ENCODE data around the gene CSNK1A1. TPM values are rescaled to one million over a fixed set of nuclear protein-coding genes. Genes with fewer than 3 reads are reported as not detected.

CSNK1A1 gene
- polyA plus RNA-seq, 1 of the 3 experiments (the other 2 are of a cell fraction), result 70.7 TPM

DNA sequence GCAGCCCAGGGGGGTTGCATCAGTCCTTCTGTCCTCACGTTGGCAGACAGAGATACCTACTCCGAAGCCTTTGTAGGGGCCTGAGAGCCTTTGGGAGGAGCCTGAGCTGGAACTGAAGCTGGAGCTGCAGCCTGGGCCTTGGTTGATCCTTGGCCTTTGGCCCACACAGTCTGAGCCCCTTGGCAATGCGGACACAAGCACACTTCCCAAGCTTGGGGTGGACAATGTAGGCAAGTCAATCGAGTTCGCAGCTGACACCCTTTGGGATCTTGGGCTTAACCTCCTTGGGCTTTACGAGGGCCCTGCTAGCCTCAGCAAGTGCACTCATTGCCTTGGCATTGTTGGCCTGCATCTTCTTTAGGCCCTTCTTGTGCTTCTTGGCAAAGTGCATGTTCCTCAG lies 5.9 kb downstream of the CSNK1A1 start:
- Histone ChIP-seq H3K36me3 (replicated peaks in 1 of 2; ENCODE audit: control insufficient read depth in 1 of 2, insufficient read depth in 2 of 2, low read length in 1 of 2) (peaks cover 37 to 68% of the 10 kb centered on the region in 2 experiments), H3K9me2 (no peaks in the 10 kb centered on the region), H3K4me3 (ENCODE audit: low read depth in 2 of 2, low read length in 1 of 2) (no peak overlapping the region), H2AFZ (ENCODE audit: low read depth) (no peak overlapping the region), H3K4me1 (ENCODE audit: control insufficient read depth in 1 of 2, insufficient read depth in 2 of 2, low read depth in 1 of 2, low read length in 1 of 2) (peaks cover 7 to 15% of the 10 kb centered on the region in 2 experiments; a peak in 3 of 4 replicates), H3F3A (replicated peaks; ENCODE audit: insufficient read depth) (peaks cover 8% of the 10 kb centered on the region), H3K9me3 (no peaks in the 10 kb centered on the region), H3K4me2 (no peak overlapping the region), H3K27ac (ENCODE audit: low read depth in 2 of 2, low read length in 1 of 2) (no peak overlapping the region), H3K79me2 (ENCODE audit: insufficient read depth) (peaks cover 98% of the 10 kb centered on the region), H3K27me3 (ENCODE audit: insufficient read depth) (no peaks in the 10 kb centered on the region), H3K9ac (no peak overlapping the region), H4K20me1 (ENCODE audit: insufficient read depth) (peaks cover 66% of the 10 kb centered on the region)
- ChIA-PET CTCF (interaction anchor here (2.8 kb wide), 1 partner anchor 178 kb away, joined by 9 read pairs; no protein-coding TSS in a partner anchor), POLR2A (no interaction called here)
- DNase-seq, result no peak
- TF ChIP-seq SIN3A (IDR thresholded peaks at IDR 0.05; ENCODE audit: borderline replicate concordance, low read depth, low read length) (no peak), RAD21 (IDR thresholded peaks at IDR 0.05; ENCODE audit: low read length) (no peak), RXRA (IDR thresholded peaks at IDR 0.05; ENCODE audit: borderline replicate concordance, low read depth) (no peak), CHD2 (IDR thresholded peaks at IDR 0.05; ENCODE audit: low read length, partially characterized antibody) (no peak), MEF2A (IDR thresholded peaks at IDR 0.05; ENCODE audit: borderline replicate concordance, low read depth) (no peak), ELF1 (IDR thresholded peaks at IDR 0.05) (no peak)
- TF ChIP-seq, protein P1, sequence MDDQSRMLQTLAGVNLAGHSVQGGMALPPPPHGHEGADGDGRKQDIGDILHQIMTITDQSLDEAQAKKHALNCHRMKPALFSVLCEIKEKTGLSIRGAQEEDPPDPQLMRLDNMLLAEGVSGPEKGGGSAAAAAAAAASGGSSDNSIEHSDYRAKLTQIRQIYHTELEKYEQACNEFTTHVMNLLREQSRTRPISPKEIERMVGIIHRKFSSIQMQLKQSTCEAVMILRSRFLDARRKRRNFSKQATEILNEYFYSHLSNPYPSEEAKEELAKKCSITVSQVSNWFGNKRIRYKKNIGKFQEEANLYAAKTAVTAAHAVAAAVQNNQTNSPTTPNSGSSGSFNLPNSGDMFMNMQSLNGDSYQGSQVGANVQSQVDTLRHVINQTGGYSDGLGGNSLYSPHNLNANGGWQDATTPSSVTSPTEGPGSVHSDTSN (IDR thresholded peaks at IDR 0.05), result no peak
- TF ChIP-seq, protein P2, sequence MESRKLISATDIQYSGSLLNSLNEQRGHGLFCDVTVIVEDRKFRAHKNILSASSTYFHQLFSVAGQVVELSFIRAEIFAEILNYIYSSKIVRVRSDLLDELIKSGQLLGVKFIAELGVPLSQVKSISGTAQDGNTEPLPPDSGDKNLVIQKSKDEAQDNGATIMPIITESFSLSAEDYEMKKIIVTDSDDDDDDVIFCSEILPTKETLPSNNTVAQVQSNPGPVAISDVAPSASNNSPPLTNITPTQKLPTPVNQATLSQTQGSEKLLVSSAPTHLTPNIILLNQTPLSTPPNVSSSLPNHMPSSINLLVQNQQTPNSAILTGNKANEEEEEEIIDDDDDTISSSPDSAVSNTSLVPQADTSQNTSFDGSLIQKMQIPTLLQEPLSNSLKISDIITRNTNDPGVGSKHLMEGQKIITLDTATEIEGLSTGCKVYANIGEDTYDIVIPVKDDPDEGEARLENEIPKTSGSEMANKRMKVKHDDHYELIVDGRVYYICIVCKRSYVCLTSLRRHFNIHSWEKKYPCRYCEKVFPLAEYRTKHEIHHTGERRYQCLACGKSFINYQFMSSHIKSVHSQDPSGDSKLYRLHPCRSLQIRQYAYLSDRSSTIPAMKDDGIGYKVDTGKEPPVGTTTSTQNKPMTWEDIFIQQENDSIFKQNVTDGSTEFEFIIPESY (IDR thresholded peaks at IDR 0.05; ENCODE audit: borderline replicate concordance, low read depth), result no peak
- TF ChIP-seq, protein P3, sequence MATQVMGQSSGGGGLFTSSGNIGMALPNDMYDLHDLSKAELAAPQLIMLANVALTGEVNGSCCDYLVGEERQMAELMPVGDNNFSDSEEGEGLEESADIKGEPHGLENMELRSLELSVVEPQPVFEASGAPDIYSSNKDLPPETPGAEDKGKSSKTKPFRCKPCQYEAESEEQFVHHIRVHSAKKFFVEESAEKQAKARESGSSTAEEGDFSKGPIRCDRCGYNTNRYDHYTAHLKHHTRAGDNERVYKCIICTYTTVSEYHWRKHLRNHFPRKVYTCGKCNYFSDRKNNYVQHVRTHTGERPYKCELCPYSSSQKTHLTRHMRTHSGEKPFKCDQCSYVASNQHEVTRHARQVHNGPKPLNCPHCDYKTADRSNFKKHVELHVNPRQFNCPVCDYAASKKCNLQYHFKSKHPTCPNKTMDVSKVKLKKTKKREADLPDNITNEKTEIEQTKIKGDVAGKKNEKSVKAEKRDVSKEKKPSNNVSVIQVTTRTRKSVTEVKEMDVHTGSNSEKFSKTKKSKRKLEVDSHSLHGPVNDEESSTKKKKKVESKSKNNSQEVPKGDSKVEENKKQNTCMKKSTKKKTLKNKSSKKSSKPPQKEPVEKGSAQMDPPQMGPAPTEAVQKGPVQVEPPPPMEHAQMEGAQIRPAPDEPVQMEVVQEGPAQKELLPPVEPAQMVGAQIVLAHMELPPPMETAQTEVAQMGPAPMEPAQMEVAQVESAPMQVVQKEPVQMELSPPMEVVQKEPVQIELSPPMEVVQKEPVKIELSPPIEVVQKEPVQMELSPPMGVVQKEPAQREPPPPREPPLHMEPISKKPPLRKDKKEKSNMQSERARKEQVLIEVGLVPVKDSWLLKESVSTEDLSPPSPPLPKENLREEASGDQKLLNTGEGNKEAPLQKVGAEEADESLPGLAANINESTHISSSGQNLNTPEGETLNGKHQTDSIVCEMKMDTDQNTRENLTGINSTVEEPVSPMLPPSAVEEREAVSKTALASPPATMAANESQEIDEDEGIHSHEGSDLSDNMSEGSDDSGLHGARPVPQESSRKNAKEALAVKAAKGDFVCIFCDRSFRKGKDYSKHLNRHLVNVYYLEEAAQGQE (IDR thresholded peaks at IDR 0.05; ENCODE audit: low read depth, low read length), result no peak
- 93% methylated on average over 2 of the region's 6 CpGs for WGBS (ENCODE audit: low lambda C conversion rate)

DNA sequence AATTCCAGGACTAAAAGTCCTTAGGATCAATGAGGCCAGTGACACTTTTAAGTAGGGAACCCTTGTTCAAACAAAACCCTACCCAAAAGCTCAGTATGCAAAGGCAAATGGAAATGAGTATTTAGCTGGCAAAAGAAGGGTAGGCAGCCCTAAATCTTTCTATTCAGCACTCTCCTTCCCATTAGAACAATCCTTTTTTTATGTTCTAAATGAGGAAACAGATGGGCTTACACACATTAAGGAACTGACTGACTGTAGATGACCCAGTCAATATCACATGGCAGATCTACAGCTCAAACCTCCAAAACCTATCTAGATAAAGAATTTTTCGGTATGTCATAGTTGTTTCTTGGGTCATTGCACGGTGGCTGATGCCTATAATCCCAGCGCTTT lies 7.2 kb downstream of the CSNK1A1 start:
- Histone ChIP-seq H2AFZ (ENCODE audit: low read depth) (no peak overlapping the region), H3K27ac (ENCODE audit: low read depth in 2 of 2, low read length in 1 of 2) (peak overlapping the region in 1 of 2 experiments; percentile 7; a peak in 1 of 4 replicates), H3K36me3 (replicated peaks in 1 of 2; ENCODE audit: control insufficient read depth in 1 of 2, insufficient read depth in 2 of 2, low read length in 1 of 2) (peaks cover 41 to 63% of the 10 kb centered on the region in 2 experiments), H3K4me2 (peak overlapping the region; percentile 3; the same call in 1 of the 2 replicates), H3K9me2 (no peaks in the 10 kb centered on the region), H3K9me3 (no peaks in the 10 kb centered on the region), H3K27me3 (ENCODE audit: insufficient read depth) (no peaks in the 10 kb centered on the region), H4K20me1 (ENCODE audit: insufficient read depth) (peaks cover 79% of the 10 kb centered on the region), H3F3A (replicated peaks; ENCODE audit: insufficient read depth) (peaks cover 5% of the 10 kb centered on the region), H3K79me2 (ENCODE audit: insufficient read depth) (peaks cover 98% of the 10 kb centered on the region), H3K4me3 (ENCODE audit: low read depth in 2 of 2, low read length in 1 of 2) (no peak overlapping the region), H3K4me1 (ENCODE audit: control insufficient read depth in 1 of 2, insufficient read depth in 2 of 2, low read depth in 1 of 2, low read length in 1 of 2) (peaks cover 7 to 15% of the 10 kb centered on the region in 2 experiments; a peak in 3 of 4 replicates), H3K9ac (no peak overlapping the region)
- 96% methylated on average over 3 of the region's 3 CpGs for WGBS (ENCODE audit: low lambda C conversion rate)
- ChIA-PET POLR2A (interaction anchor here (0.6 to 1.1 kb wide), 2 partner anchors 16 to 44 kb away, joined by 3 to 4 read pairs; no protein-coding TSS in a partner anchor), CTCF (interaction anchor here (0.8 to 2.8 kb wide), 9 partner anchors 10 to 226 kb away, joined by 3 to 9 read pairs (median 4); no protein-coding TSS in a partner anchor)
- no peak for DNase-seq
- TF ChIP-seq CHD2 (IDR thresholded peaks at IDR 0.05; ENCODE audit: low read length, partially characterized antibody) (no peak), GABPA (IDR thresholded peaks at IDR 0.05; ENCODE audit: low read depth) (no peak), JUND (IDR thresholded peaks at IDR 0.05) (no peak), GATA2 (CRISPR knock-in tag; IDR thresholded peaks at IDR 0.05) (no peak), SIN3A (IDR thresholded peaks at IDR 0.05; ENCODE audit: borderline replicate concordance, low read depth, low read length) (no peak), MEF2A (IDR thresholded peaks at IDR 0.05; ENCODE audit: borderline replicate concordance, low read depth) (no peak), RCOR1 (IDR thresholded peaks at IDR 0.05; ENCODE audit: low read length) (no peak), NRF1 (IDR thresholded peaks at IDR 0.05; ENCODE audit: low read depth, low read length) (no peak), RXRA (IDR thresholded peaks at IDR 0.05; ENCODE audit: borderline replicate concordance, low read depth) (no peak)
- TF ChIP-seq, protein P4, sequence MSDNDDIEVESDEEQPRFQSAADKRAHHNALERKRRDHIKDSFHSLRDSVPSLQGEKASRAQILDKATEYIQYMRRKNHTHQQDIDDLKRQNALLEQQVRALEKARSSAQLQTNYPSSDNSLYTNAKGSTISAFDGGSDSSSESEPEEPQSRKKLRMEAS (IDR thresholded peaks at IDR 0.05; ENCODE audit: low read depth), result no peak
- TF ChIP-seq, protein P5, sequence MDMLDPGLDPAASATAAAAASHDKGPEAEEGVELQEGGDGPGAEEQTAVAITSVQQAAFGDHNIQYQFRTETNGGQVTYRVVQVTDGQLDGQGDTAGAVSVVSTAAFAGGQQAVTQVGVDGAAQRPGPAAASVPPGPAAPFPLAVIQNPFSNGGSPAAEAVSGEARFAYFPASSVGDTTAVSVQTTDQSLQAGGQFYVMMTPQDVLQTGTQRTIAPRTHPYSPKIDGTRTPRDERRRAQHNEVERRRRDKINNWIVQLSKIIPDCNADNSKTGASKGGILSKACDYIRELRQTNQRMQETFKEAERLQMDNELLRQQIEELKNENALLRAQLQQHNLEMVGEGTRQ (IDR thresholded peaks at IDR 0.05; ENCODE audit: borderline replicate concordance, low read depth, low read length), result no peak
- TF ChIP-seq, protein P6, sequence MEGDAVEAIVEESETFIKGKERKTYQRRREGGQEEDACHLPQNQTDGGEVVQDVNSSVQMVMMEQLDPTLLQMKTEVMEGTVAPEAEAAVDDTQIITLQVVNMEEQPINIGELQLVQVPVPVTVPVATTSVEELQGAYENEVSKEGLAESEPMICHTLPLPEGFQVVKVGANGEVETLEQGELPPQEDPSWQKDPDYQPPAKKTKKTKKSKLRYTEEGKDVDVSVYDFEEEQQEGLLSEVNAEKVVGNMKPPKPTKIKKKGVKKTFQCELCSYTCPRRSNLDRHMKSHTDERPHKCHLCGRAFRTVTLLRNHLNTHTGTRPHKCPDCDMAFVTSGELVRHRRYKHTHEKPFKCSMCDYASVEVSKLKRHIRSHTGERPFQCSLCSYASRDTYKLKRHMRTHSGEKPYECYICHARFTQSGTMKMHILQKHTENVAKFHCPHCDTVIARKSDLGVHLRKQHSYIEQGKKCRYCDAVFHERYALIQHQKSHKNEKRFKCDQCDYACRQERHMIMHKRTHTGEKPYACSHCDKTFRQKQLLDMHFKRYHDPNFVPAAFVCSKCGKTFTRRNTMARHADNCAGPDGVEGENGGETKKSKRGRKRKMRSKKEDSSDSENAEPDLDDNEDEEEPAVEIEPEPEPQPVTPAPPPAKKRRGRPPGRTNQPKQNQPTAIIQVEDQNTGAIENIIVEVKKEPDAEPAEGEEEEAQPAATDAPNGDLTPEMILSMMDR (IDR thresholded peaks at IDR 0.05), result no peak

All from SK-N-SH (cell line).